GM12873 (cell line): ENCODE results near the gene PASK.

Experiments used
- TF ChIP-seq, protein P1 (sequence below): IDR thresholded peaks from 2 replicates; pipeline ENCODE4 v1.5.1; 2012; ENCODE audit warnings: low read depth, mild to moderate bottlenecking, moderate library complexity, low read length, control low read depth; ENCODE audit not compliant: insufficient read depth; ENCODE audit errors: missing control alignments

PASK gene

DNA sequence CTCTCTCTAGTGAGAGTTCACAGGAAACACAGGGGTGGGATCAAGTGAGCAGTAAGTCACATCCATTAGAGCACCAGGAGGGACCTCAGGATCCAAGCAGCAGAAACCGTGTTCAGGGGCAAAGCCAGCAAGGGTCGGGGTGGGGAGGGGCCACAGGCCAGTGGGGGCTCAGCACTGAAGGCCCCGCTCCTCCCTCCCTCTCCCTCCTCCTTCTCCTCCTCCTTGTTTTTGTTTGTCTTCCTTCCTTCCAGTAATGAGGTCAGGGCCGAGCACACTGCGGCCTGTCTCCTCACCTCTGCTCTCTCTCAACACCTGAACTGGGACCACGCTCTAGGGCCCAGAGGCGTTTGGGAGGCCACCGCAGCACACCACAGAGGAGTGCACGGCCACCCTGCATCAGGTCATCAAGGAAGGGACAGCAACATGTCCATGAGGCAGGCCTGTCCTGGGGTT lies 68.1 kb downstream of the PASK start:
- TF ChIP-seq, protein P1, sequence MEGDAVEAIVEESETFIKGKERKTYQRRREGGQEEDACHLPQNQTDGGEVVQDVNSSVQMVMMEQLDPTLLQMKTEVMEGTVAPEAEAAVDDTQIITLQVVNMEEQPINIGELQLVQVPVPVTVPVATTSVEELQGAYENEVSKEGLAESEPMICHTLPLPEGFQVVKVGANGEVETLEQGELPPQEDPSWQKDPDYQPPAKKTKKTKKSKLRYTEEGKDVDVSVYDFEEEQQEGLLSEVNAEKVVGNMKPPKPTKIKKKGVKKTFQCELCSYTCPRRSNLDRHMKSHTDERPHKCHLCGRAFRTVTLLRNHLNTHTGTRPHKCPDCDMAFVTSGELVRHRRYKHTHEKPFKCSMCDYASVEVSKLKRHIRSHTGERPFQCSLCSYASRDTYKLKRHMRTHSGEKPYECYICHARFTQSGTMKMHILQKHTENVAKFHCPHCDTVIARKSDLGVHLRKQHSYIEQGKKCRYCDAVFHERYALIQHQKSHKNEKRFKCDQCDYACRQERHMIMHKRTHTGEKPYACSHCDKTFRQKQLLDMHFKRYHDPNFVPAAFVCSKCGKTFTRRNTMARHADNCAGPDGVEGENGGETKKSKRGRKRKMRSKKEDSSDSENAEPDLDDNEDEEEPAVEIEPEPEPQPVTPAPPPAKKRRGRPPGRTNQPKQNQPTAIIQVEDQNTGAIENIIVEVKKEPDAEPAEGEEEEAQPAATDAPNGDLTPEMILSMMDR: no peak

DNA sequence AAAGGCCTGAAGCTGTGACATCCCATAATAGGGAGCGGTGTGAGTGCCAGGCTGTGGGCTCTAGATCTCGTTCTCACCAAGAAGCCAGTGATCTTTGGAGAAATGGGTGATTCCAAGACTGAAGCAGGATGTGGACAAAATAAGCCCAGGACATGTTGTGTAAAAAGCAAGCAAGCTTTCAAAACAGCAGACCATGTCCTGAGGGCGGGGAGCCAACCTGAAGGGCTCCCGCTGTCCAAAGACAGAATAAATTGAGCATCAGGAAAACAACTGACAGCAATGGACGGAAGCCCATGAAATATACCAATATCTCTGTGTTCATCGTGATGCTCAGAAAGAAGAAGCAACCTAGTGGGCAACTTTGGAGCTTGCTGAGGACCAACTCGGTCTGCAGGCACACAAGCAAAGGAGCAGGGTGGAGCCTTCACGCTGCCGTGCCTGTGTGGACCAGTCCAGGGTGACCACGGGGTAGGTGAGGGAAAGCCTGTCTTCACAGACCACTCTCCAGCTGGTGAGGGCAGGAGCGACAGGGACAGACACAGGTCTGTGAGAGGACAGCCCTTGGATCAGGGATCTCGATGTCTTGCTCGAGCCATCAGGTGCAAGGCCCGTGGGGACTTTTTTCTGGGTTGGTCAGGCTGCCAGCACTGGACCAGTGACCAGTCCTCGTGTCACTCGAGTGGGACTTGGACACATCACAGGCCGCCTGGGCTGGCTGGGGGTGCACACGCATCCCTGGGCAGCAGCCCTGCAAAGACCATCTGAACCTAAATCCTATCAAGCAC lies 68.7 kb downstream of the PASK start:
- TF ChIP-seq, protein P1: no peak

DNA sequence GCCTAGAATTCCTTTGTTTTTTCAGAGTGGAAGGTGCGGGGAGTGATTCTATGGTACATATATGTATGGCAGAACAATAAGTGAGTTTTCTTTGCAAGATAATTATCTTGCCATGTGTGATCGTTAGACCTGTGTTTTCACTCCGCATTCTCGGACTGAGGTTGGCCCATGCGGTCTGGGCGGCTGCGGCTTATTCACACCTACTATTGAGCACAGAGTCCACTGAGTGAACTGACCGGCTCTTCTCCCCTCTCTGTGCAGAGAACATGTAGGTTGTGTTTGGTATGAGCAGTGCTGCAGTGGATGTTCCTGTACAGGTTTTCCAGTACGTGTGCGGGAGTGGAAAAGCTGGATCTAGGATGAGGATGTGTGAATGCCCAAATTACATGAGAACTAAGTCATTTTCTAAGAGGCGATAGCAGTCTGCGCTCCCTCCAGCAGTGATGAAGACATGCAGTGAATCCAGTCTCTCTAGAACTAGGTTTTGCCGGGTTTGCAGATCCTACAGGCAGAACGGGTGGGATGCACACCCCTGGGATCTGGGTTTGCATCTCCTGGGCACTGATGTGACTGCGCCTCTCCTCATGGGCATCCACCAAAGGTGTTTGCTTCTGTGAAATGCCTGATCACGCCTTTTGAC lies 74.3 kb downstream of the PASK start:
- TF ChIP-seq, protein P1: no peak

DNA sequence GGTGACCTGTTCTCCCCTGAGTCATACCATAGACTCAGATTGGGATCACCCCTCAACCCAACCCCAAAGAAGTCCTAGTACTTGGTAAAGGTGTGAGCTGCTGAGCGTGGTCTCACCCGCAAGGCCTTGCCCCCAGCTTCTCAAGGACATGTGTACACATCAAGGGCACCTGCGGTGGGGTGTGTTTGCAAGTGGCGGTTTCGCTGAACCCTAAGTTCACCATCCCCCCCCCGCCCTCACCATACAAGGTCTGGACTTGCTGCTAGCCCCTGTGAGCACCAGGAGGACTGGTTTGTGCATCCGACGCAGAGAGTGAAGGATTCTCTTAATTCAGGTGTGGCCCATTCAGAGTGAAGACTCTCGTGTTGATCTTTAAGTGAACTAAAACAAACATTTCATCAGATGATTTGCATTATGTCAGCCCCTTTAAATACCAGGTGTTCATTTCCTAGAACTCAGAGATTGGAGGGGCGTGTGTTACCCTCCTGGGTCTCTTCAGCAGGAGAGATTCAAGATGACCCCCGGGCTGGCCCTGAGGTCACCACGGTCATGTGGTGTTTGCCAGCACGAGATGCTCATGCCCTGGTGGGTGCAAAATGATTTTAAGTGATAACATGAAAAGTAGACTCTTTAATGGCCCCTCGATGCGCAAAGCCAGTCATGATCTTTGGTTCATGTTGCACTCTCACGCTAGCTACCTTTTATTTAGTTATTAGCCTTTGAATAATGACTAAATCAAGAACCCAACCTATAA lies 75.0 kb downstream of the PASK start:
- TF ChIP-seq, protein P1: no peak

DNA sequence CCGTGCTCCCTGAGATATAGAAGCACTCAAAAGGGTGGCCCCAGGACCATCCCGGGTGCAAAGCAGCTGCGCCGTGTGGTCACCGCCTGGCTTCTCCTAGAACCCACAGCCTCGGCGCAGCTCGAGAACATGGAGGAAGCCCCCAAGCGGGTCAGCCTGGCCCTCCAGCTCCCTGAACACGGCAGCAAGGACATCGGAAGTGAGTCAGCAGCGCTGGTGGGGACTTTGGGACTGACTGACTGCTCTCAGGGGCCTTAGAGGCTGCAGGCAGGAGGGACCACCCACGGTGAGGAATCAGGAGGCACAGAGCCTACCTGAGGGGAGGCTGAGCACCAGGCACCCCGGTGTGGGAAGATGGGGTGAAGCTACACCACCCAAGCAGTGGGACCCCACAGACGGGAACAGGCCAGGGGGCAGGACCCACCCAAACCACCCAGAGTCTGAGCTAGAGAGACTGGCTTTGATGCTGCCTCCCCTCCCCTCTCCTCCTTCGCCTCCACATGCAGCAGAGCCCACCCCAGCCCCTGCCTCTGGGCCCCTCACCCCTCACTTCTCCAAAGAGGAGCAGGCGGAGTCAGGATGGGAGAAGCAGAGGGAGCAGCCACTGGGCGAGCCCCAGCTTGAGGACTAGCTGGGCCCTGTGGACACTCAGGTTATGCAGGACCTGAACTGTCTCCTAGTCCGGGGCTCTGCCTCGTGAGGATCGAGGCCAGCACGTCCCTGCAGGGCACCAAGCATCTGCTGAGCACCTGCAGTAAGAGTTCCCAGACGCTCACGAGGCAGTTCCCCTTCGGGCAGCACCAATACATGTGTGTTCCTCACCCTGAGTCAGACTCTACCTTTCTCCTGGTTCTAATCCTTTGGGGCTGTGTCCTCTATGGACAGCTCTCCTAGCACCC lies 75.9 kb downstream of the PASK start:
- TF ChIP-seq, protein P1: no peak

DNA sequence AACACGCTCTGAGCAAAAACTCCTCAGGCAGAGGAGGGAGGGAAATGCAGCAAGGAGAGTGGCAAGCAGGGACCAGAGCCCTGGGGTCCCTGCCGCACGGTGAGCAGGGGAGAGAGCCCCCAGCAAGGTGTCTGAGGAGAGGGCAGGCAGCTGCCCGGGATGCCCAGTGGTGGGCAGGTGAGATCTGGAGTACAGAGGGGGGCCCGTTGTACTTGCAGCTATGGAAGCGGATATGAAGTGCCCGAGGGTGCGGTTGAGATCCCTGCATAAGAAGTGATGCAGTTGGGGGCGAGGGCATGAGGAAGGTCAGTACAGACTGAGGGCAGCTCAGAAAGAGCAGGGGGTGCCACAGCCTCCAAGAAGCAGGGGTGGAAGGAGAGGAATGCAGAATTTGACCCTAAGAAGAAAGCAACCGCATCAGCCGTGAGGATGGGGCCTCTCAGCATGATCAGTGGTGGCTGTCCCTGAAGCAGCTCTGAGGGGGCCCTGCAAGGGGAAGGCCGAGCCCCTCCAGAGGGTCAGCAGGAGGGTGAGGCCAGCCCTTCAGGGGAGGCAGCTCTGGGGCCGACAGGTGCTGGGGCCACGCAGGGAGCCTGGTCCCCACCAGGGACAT lies 76.6 kb downstream of the PASK start:
- TF ChIP-seq, protein P1: no peak
